ENCODE data around the gene TMEM243. TPM values are rescaled to one million over a fixed set of nuclear protein-coding genes. Genes with fewer than 3 reads are reported as not detected.

The TMEM243 gene
- polyA plus RNA-seq, 1 donor from 2014 or later, result 3.7 TPM

- Histone ChIP-seq H3F3A (ENCODE audit: insufficient read depth, low read length, poor library complexity, severe bottlenecking) (no peaks in the 10 kb centered on the region), H3K4me3 (ENCODE audit: low read length) (no peak overlapping the region), H3K36me3 (ENCODE audit: insufficient read depth, low read length) (peaks cover 14% of the 10 kb centered on the region), H3K4me2 (ENCODE audit: low read length) (no peak overlapping the region), H3K9ac (ENCODE audit: low read length) (no peak overlapping the region), H3K9me2 (ENCODE audit: insufficient read depth, low read length) (no peaks in the 10 kb centered on the region), H3K27ac (ENCODE audit: low read length) (no peak overlapping the region), H3K9me3 (ENCODE audit: low read length) (no peaks in the 10 kb centered on the region), H4K20me1 (ENCODE audit: insufficient read depth) (no peaks in the 10 kb centered on the region), H3K79me2 (replicated peaks; ENCODE audit: insufficient read depth, low read length) (no peaks in the 10 kb centered on the region), H3K27me3 (ENCODE audit: insufficient read depth, low read depth, low read length) (no peaks in the 10 kb centered on the region), H2AFZ (ENCODE audit: low read depth, low read length) (no peak overlapping the region)
- TF ChIP-seq TAF1 (IDR thresholded peaks at IDR 0.05; ENCODE audit: low read depth) (no peak), EZH2 (IDR thresholded peaks at IDR 0.05; ENCODE audit: borderline replicate concordance, insufficient read depth, low read length, poor library complexity, severe bottlenecking) (no peak), RAD21 (conservative IDR thresholded peaks at IDR 0.05) (no peak)
These were observed 30.6 kb downstream of the TMEM243 start for GRCh38 chr7:87188930-87189329.

GRCh38 chr7:87187120-87187519 is 32.4 kb downstream of the TMEM243 start:
- H3K4me3 ChIP-seq (ENCODE audit: low read length), result no peak overlapping the region
- no peaks in the 10 kb centered on the region for H3K9me3 ChIP-seq (ENCODE audit: low read length)
- no peaks in the 10 kb centered on the region for H3K79me2 ChIP-seq (replicated peaks; ENCODE audit: insufficient read depth, low read length)
- no peak overlapping the region for H3K27ac ChIP-seq (ENCODE audit: low read length)
- no peak overlapping the region for H3K9ac ChIP-seq (ENCODE audit: low read length)
- H3K4me2 ChIP-seq (ENCODE audit: low read length), result no peak overlapping the region
- H3K36me3 ChIP-seq (ENCODE audit: insufficient read depth, low read length), result peaks cover 11% of the 10 kb centered on the region
- H3K27me3 ChIP-seq (ENCODE audit: insufficient read depth, low read depth, low read length), result no peaks in the 10 kb centered on the region
- no peaks in the 10 kb centered on the region for H4K20me1 ChIP-seq (ENCODE audit: insufficient read depth)
- H2AFZ ChIP-seq (ENCODE audit: low read depth, low read length), result no peak overlapping the region
- no peaks in the 10 kb centered on the region for H3K9me2 ChIP-seq (ENCODE audit: insufficient read depth, low read length)
- TF ChIP-seq REST (IDR thresholded peaks at IDR 0.05; ENCODE audit: borderline replicate concordance) (no peak), MXI1 (conservative IDR thresholded peaks at IDR 0.05; ENCODE audit: poor library complexity, severe bottlenecking) (no peak)
- no peaks in the 10 kb centered on the region for H3F3A ChIP-seq (ENCODE audit: insufficient read depth, low read length, poor library complexity, severe bottlenecking)

- H3K9ac ChIP-seq (ENCODE audit: low read length), result no peak overlapping the region
- TF ChIP-seq POLR2AphosphoS5 (IDR thresholded peaks at IDR 0.05) (no peak), MXI1 (conservative IDR thresholded peaks at IDR 0.05; ENCODE audit: poor library complexity, severe bottlenecking) (no peak), TAF1 (IDR thresholded peaks at IDR 0.05; ENCODE audit: low read depth) (no peak), EZH2 (IDR thresholded peaks at IDR 0.05; ENCODE audit: borderline replicate concordance, insufficient read depth, low read length, poor library complexity, severe bottlenecking) (no peak), RAD21 (conservative IDR thresholded peaks at IDR 0.05) (no peak), REST (IDR thresholded peaks at IDR 0.05; ENCODE audit: borderline replicate concordance) (no peak), CTCF (IDR thresholded peaks at IDR 0.05; ENCODE audit: poor library complexity, severe bottlenecking) (no peak), SMC3 (conservative IDR thresholded peaks at IDR 0.05; ENCODE audit: poor library complexity) (no peak), EP300 (conservative IDR thresholded peaks at IDR 0.05; ENCODE audit: poor library complexity, severe bottlenecking) (no peak)
- H3F3A ChIP-seq (ENCODE audit: insufficient read depth, low read length, poor library complexity, severe bottlenecking), result no peaks in the 10 kb centered on the region
- H4K20me1 ChIP-seq (ENCODE audit: insufficient read depth), result no peaks in the 10 kb centered on the region
- H2AFZ ChIP-seq (ENCODE audit: low read depth, low read length), result no peak overlapping the region
- H3K4me3 ChIP-seq (ENCODE audit: low read length), result no peak overlapping the region
- H3K9me2 ChIP-seq (ENCODE audit: insufficient read depth, low read length), result no peaks in the 10 kb centered on the region
- H3K9me3 ChIP-seq (ENCODE audit: low read length), result no peaks in the 10 kb centered on the region
- H3K36me3 ChIP-seq (ENCODE audit: insufficient read depth, low read length), result peaks cover 22% of the 10 kb centered on the region
- no peaks in the 10 kb centered on the region for H3K27me3 ChIP-seq (ENCODE audit: insufficient read depth, low read depth, low read length)
- no peak overlapping the region for H3K27ac ChIP-seq (ENCODE audit: low read length)
- peaks cover 4% of the 10 kb centered on the region for H3K79me2 ChIP-seq (replicated peaks; ENCODE audit: insufficient read depth, low read length)
- no peak overlapping the region for H3K4me2 ChIP-seq (ENCODE audit: low read length)
These were observed 40.4 kb downstream of the TMEM243 start for GRCh38 chr7:87179180-87179579.
